Activated CD4-positive, alpha-beta T cell treated with anti-CD3 and anti-CD28 coated beads, Interleukin-2, amount 50 U/mL, for 16 hours (primary cell): ENCODE measurements around the gene WDR83.

Source experiments
- DNase-seq: peaks from one replicate; pipeline ENCODE4 v3.0.0-alpha.2; 2020

Gene WDR83

DNA sequence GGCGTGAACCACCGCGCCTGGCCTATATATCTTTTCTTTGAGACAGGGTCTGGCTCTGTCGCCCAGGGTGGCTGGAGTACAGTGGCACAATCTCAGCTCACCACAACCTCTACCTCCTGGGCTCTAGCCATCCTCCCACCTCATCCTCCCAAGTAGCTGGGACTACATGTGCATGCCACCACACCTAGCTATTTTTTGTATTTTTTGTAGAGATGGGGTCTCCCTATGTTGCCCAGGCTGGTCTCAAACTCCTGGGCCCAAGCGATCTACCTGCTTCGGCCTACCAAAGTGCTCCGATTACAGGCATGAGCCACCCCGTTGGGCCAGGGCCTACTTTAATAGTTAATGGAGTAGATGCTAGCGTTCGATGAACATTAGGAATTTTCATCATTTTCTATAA is 53.7 kb downstream of the WDR83 start:
- DNase-seq, result no peak

- DNase-seq, result no peak
Observed at GRCh38 chr19:12720851-12721655, 54.4 kb downstream of the WDR83 start.

DNA sequence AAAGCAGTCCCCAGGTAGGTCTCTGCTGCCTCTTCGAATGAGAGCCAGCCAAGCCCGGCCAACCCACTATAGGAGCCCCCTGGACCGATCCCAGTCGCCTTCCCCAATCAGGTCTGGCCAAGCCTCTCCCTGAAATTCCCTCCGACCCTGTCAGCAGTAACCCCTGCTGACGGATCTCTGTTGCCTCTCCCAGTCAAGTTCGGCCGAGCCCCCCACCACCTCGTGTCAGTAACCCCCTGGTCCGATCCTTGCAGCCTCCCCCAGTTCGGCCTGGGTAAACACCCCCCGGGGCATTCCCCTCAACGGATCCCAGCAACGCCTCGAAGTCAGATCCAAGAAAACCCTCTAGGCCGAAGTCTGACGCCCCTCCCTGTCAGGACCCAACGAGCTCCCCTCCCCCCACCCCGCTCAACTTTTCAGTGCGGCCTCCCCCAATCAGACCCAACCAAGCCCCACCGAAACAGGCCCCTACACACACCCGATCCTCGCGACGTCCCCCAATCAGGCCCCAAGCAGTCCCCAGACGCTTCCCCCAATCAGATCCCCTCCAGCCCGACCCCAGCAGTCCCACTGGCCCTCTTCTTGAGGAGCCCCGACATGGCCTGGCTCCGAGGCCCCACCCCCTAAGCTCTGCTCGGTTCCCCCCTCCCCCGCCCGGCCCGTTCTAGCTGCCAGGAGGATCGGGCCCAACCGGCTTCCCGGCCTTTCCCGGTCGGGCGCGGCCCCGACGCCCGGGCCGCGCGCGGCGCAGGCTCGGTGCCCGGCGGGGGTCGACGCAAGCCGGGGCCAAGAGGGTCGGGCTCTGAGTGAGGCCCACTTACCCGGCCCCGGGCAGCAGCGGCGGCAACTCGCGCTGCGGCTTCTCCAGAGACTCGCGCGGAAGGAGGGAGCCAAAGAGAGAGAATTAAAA is 55.3 kb downstream of the WDR83 start:
- peak; percentile 55 for DNase-seq

DNA sequence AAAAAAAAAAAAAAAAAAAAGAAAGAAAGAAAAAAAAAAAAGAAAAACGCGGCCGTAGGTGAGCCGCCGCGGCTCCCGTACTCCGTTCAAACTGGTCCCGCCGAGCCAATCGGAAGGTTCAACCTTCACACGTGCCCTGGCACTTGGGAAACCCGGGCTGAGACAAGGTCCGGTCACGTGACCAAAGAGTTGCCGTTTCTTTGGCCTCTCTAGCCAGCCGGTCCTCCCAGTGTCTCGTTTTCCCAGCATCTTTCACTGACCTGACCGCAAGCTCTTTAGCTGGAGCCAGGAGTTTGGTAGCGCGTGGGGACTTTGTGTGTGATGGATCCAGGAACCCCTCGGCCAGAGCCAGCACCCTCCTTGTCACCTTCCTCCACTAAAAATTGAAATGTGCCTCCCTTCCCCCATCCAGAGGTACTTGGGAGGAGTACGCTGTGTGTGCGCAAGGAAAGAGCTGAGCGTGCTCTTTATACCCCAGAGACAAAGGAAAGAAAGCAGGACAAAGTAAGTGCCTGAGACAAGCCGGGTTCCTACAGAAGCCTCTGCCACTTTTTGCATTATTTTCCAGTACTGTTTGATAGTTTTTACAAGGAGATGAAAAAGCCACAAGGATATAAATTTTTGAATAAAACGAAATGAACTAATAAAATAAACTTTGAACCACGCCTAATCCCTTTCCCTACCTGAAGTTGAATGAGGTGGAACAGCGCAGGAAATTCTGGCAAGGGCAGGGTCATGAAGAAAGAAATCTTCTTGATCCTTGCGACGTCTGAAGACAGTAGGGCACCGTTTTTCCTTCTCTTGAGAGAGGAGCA is 56.2 kb downstream of the WDR83 start:
- peak; percentile 98 for DNase-seq

- DNase-seq, result no peak
Observed at GRCh38 chr19:12723381-12723640, 56.7 kb downstream of the WDR83 start.

DNA sequence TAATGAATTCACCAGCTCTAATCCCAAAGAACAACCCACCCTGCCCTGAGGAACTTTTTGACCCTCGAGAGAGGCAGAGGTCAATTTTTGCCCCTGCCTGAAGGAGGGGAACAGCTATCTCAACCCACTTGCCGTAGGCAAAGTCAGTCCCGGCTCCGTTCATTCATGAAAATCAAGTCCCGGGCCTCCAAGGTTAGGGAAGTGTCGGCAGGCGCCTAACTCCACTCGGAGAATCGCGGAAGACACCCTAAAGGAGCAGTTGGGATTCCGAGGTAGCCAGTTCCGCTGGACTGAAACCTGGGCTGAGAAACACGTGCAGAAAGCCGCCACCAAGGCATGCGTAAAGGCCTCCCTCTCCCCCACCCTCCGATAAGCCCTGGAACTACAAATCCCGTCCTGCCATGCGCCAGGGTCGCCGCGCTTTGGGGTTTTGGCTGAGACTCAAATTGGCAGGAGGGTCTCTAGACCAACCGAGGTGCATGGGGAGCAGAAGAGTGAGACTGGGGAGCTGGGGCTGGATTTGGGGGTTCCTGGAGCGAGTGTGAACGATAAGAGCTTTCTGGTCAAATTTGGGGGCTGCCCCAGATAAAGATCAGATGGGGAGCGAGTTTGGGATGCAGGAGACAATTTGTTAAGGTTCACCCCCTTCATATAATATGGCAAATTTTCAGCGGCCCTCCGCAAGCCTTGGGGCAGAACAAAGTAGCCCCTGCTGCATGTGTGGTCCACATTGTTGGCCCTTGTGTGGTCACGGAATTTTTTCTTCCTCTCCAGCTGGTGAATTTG is 57.2 kb downstream of the WDR83 start, which contains the start of gene TNPO2:
TSS of gene TNPO2 (minus strand) at position 292 of the 786 bp plus-strand sequence. CDS start 2,955 bp downstream, outside the sequence.
- DNase-seq, result peak; percentile 85
